ENCODE measurements around the gene MFAP2. TPM values are rescaled to one million over a fixed set of nuclear protein-coding genes. Genes with fewer than 3 reads are reported as not detected.
A peak's percentile ranks its signal among the peaks of the same experiment; 100 is the strongest.
"Not testable (repeated sequence)": the region's sequence is repeated elsewhere in the genome, so short reads cannot be mapped to it uniquely, and the experiment has no call there.

Gene MFAP2
- total RNA-seq, 4 donors from 2014 or later, result 22.3 to 70.3 (median 44.6) TPM

DNA sequence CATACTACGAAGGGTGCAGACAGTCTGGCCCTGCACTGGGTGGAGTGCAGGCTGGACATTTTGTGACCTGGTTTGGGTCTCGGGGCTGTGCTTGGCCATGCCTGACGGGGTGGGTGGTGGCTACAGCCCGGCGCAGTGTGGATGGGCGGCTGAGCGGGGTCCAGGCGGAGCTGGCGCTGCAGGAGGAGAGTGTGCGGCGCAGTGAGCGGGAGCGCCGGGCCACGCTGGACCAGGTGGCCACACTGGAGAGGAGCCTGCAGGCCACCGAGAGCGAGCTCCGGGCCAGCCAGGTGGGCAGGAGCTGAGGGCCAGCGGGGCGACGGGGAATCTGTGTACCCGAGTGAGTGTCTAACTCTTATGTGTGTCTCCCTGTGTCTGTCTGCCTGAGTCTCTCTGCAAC is 14.1 kb downstream of the MFAP2 start:
- DNase-seq, result no peak
- Histone ChIP-seq H3K4me3 (no peak overlapping the region), H3K9me3 (no peaks in the 10 kb centered on the region), H3K27me3 (no peaks in the 10 kb centered on the region), H3K4me1 (peaks cover 0 to 9% of the 10 kb centered on the region in 2 donors), H3K36me3 (no peaks in the 10 kb centered on the region), H3K27ac (peak overlapping the region in 1 of 2 donors; percentile 70)
- intact Hi-C loops (cut with DNase I; ENCODE audit: low total_unique reads), result no loop called here
- no peak for TF ChIP-seq POLR2A (IDR thresholded peaks at IDR 0.05)
- TF ChIP-seq, protein P1, sequence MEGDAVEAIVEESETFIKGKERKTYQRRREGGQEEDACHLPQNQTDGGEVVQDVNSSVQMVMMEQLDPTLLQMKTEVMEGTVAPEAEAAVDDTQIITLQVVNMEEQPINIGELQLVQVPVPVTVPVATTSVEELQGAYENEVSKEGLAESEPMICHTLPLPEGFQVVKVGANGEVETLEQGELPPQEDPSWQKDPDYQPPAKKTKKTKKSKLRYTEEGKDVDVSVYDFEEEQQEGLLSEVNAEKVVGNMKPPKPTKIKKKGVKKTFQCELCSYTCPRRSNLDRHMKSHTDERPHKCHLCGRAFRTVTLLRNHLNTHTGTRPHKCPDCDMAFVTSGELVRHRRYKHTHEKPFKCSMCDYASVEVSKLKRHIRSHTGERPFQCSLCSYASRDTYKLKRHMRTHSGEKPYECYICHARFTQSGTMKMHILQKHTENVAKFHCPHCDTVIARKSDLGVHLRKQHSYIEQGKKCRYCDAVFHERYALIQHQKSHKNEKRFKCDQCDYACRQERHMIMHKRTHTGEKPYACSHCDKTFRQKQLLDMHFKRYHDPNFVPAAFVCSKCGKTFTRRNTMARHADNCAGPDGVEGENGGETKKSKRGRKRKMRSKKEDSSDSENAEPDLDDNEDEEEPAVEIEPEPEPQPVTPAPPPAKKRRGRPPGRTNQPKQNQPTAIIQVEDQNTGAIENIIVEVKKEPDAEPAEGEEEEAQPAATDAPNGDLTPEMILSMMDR (IDR thresholded peaks at IDR 0.05), result no peak

DNA sequence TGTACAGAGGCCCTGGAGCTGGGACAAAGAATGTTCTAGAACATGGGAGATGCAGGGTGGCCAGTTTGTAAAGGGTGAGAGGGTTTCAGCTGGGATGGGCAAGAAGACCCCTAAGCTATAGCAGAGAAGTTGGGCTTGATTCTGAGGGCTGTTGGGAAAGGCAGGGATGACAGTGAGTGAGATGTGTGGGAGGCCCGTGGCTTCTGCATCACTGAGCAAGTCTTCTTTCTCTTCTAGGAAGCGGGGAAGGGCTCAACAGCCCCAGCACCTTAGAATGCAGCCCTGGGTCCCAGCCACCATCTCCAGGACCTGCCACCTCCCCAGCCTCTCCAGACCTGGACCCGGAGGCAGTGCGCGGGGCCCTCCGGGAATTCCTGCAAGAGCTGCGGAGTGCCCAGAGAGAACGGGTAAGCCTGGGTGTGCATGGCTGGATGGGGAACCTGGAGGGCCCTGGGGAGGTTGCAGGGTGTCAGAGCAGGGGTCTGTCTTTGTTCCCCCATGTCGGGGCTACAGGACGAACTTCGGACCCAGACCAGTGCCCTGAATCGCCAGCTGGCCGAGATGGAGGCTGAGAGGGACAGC is 14.8 kb downstream of the MFAP2 start:
- no peak for DNase-seq
- Histone ChIP-seq H3K27me3 (no peaks in the 10 kb centered on the region), H3K4me1 (peaks cover 0 to 8% of the 10 kb centered on the region in 2 donors), H3K9me3 (no peaks in the 10 kb centered on the region), H3K36me3 (no peaks in the 10 kb centered on the region), H3K27ac (no peak overlapping the region), H3K4me3 (no peak overlapping the region)
- TF ChIP-seq, protein P1 (IDR thresholded peaks at IDR 0.05), result no peak
- no peak for TF ChIP-seq POLR2A (IDR thresholded peaks at IDR 0.05)
- intact Hi-C loops (cut with DNase I; ENCODE audit: low total_unique reads), result no loop called here

DNA sequence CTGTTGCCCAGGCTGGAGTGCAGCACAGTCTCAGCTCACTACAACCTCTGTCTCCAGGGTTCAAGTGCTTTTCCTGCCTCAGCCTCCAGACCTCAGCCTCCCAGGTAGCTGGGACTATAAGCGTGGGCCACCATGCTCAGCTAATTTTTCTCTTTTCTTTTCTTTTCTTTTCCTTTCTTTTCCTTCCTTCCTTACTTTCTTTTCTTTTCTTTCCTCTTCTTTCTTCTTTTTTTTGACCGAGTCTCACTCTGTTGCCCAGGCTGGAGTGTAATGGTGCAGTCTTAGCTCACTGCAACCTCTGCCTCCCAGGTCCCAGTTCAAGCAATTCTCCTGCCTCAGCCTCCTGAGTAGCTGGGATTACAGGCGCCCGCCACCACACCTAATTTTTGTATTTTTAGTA is 16.3 kb downstream of the MFAP2 start:
- not testable (repeated sequence) for H3K4me3 ChIP-seq, DNase-seq, H3K36me3 ChIP-seq, H3K4me1 ChIP-seq, H3K9me3 ChIP-seq, H3K27ac ChIP-seq, H3K27me3 ChIP-seq
- intact Hi-C loops (cut with DNase I; ENCODE audit: low total_unique reads), result loop anchor here (5.0 kb wide), 1 partner anchor 83 kb away; no protein-coding TSS in a partner anchor

DNA sequence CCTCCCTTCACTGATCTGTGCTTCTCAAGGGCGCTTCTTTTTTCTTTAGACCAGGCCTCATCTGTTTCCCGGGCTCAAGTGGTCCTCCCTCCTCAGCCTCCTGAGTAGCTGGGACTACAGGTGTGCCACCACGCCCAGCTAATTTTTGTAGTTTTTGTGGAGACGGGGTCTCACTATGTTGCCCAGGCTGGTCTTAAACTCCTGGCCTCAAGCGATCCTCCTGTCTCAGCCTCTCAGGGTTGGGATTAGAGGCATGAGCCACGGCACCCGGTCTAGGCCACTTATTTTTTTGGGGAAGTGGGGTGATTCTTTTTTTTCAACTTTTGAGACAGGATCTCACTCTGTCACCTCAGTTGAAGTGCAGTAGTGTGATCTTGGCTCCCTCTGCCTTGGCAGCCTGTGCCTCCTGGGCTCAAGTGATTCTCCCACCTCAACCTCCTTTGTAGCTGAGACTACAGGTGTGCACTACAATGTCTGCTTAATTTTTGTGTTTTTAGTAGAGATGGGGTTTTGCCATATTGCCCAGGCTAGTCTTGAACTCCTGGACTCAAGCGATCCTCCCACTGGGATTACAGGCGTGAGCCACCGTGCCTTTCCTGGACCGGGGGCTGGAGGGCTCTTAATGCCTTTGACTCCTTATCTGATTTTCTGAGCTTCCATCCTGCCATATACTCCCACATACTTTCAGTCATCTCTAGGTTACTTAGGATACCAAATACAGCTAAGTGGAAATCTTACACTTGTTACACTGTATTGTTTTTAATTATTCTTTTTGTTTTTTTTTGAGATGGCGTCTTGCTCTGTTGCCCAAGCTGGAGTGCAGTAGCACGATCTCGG is 18.9 kb downstream of the MFAP2 start:
- TF ChIP-seq, protein P1 (IDR thresholded peaks at IDR 0.05), result no peak
- no peak for TF ChIP-seq POLR2A (IDR thresholded peaks at IDR 0.05)
- Histone ChIP-seq H3K9me3 (no peaks in the 10 kb centered on the region), H3K4me1 (no peaks in the 10 kb centered on the region), H3K36me3 (no peaks in the 10 kb centered on the region), H3K27ac (peak overlapping the region; percentile 44 to 73), H3K4me3 (peak overlapping the region; percentile 4 to 35), H3K27me3 (no peaks in the 10 kb centered on the region)
- intact Hi-C loops (cut with DNase I; ENCODE audit: low total_unique reads), result loop anchor here (5.0 kb wide), 1 partner anchor 86 kb away; no protein-coding TSS in a partner anchor
- no peak for DNase-seq

DNA sequence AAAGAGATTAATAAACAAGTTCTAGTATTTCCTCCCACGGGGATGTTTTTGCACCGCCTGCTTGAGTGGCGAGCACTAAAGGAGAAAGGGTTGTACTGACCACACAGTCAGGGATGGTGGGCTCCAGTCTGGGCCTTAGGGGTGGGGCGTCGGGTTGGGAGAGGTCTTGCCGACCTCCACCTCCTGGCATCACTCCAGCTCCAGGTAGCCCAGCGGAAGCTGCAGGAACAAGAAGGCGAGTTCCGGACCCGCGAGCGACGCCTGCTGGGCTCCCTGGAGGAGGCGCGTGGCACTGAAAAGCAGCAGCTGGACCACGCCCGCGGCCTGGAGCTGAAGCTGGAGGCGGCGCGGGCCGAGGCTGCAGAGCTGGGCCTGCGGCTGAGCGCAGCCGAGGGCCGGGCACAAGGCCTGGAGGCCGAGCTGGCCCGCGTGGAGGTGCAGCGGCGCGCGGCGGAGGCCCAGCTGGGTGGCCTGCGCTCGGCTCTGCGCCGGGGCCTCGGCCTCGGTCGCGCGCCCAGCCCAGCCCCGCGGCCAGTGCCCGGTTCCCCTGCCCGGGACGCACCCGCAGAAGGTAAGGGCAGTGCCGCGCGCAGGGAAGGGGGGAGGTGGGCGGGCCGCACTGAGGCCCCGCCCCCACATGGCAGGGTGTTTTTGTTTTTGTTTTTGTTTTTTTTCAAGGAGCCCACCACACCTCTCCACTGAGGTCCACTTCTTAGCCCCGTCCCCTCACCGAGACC is 19.7 kb downstream of the MFAP2 start:
- peak; percentile 85 to 86 for DNase-seq
- H3K27ac ChIP-seq, result peak overlapping the region; percentile 44 to 73
- peak in 1 of 2 donors; percentile 34 for TF ChIP-seq POLR2A (IDR thresholded peaks at IDR 0.05)
- TF ChIP-seq, protein P1 (IDR thresholded peaks at IDR 0.05), result peak; percentile 53 to 83 (median 72)

More for the DNA sequence above, 19.7 kb downstream of the MFAP2 start:
- Histone ChIP-seq H3K27me3 (no peaks in the 10 kb centered on the region), H3K4me1 (no peaks in the 10 kb centered on the region), H3K4me3 (peak overlapping the region; percentile 4 to 35), H3K36me3 (no peaks in the 10 kb centered on the region), H3K9me3 (no peaks in the 10 kb centered on the region)
- intact Hi-C loops (cut with DNase I; ENCODE audit: low total_unique reads), result loop anchor here (5.0 kb wide), 1 partner anchor 87 kb away; no protein-coding TSS in a partner anchor
